NCI-H1930 (cell line): ENCODE data around the gene PRADC1.
"Not testable (repeated sequence)": the region's sequence is repeated elsewhere in the genome, so short reads cannot be mapped to it uniquely, and the experiment has no call there.

ENCODE experiments used
- DNase-seq, 2 experiments: peaks; one replicate each; lab custom pipeline; 2025; lab: John Stamatoyannopoulos, UW

Gene PRADC1

GRCh38 chr2:73202156-73203054, 30.6 kb downstream of the PRADC1 start, which contains the start of gene NOTO:
Gene NOTO (plus strand): TSS chr2:73202574. CDS start chr2:73202667, 93 bp downstream.
- DNase-seq, result peak in 1 of 2 experiments; percentile 12

GRCh38 chr2:73200281-73200680, 32.8 kb downstream of the PRADC1 start:
- DNase-seq, result not testable (repeated sequence)

GRCh38 chr2:73197579-73197978, 35.5 kb downstream of the PRADC1 start:
- DNase-seq, result no peak

- no peak for DNase-seq
Measured at GRCh38 chr2:73187549-73187948, 45.5 kb downstream of the PRADC1 start.

GRCh38 chr2:73185965-73186364, 47.1 kb downstream of the PRADC1 start:
- no peak for DNase-seq
